NCI-H1694 treated with DMSO at 0.1 percent for 48 hours (cell line): ENCODE measurements around the gene CNNM3.
"Not testable (repeated sequence)": the region's sequence is repeated elsewhere in the genome, so short reads cannot be mapped to it uniquely, and the experiment has no call there.

Experiments used
- DNase-seq: peaks from one replicate; lab custom pipeline; 2025; lab: John Stamatoyannopoulos, UW

CNNM3 gene

GRCh38 chr2:96816127-96816835 lies at the start of gene CNNM3:
Gene CNNM3, plus strand, starts transcription at chr2:96816268. Its CDS starts 10 bp downstream, at chr2:96816278.
- peak; percentile 78 for DNase-seq

- no peak for DNase-seq
Measured at GRCh38 chr2:96767135-96767871, 48.8 kb upstream of the CNNM3 start.

- no peak for DNase-seq
Measured at GRCh38 chr2:96768083-96768561, 47.9 kb upstream of the CNNM3 start.

GRCh38 chr2:96769814-96770213 lies 46.3 kb upstream of the CNNM3 start:
- no peak for DNase-seq

DNA sequence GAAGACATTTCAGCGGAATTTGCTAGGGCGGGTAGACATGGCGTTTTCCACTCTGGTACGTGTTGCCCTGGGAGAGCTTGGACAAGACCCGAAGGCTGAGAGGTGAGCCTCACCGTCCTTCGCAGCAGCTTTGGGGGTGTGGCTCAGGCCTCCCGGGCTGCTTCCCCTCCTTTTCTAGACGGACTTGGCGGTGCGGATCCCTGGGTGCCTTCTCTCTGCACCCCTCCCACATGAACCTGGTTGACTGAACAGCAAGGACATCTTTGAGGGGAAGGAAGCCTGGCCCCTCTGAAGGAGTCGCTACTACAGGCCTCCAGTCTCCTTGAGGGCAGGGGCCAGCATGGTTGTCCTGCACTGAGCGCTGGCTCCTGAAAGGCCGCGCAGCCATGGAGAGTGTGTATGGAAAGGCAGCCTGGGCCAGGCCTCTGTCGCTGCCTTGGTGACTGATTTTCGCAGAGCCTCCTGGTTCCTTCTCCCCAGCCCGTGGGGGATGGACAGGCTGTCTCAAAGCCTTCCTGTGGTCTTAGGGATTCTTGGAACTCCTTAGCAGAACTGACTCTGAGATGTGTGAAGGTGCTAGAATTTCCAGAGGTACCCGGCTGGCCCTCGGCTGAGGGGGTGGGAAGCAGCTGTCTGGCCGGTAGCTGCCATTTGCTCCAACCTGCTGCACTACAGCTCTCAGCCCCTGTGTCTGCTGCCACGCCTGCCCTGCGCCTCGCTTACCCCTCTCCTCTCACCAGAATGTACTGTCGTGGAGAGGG lies 45.4 kb upstream of the CNNM3 start:
- no peak for DNase-seq

DNA sequence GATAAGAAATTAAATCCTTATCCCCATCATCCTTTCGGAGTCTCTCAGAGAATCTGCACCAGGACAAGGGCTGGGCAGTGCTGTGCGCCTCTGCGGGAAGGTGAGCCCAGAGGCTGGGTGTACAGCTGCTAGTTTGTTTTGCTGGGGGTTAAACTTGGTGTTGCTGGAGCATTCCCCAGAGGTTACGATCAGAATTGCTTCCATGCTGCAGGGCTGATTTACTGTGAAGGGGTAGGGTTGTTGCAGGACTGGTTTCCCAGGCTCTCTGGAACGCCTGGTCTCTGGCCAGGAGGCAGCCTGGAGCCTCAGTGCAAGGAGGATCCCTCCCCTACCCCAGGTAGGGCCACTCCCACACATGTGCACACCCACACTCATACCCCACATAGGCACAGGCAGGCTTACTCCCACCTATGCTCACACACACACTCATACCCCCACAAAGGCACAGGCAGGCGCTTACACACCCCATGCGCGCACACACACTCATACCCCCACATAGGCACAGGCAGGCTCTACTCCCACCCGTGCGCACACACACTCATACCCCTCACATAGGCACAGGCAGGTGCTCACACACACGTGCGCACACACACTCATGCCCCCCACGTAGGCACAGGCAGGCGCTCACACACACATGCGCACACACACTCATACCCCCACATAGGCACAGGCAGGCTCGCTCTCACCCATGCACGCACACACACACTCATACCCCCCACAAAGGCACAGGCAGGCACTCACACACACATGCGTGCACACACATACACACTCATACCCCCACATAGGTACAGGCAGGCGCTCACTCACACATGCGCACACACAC lies 44.1 kb upstream of the CNNM3 start:
- DNase-seq, result no peak

DNA sequence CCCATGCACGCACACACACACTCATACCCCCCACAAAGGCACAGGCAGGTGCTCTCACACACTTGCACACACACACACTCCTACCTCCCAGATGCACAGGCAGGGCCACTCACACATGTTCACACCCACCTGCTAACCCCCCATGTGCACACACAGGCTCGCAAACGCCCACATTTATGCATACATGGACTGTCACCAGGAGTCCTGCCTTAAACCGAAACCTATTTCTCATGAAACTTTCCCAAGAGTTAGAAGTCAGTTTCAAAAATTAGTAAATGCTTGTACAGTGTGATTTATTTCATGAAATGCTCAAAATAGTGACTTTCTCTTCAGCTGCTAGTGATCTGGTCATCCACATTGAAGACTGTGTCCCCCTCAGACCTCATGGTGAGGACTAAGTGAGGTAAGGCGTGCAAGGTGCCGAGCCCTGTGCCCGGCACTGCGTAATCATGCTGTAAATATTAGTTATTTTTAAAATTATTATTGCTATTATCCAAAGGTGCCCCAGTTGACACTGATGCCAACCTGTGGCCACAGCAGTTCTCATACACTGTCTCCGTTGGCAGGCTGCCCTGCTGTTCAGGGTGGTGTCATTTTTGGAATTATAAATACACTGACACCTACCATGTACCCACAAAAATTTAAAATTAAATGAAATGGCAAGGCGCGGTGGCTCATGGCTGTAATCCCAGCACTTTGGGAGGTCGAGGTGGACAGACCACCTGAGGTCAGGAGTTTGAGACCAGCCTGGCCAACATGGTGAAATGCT lies 43.0 kb upstream of the CNNM3 start:
- DNase-seq, result no peak

GRCh38 chr2:96773922-96774321 lies 42.1 kb upstream of the CNNM3 start:
- no peak for DNase-seq

DNA sequence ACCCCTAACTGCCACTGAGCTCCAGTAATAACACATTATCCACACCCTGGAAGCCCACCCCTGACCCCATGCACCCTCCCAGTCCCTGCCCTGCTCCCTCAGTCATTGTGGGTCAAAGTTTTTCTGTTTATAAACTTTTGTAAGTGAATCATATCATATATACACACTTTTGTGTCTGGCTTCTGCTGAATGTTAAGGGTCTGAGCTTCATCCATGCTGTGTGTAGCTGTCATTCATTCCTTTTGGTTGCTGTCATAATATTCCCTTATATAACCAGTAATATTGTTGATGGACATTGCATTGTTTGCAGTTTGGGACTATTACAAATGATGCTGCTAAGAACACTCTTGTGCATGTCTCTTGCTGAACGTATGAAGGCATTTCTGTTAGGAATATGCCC lies 40.9 kb upstream of the CNNM3 start:
- no peak for DNase-seq

- no peak for DNase-seq
Measured at GRCh38 chr2:96783388-96783787, 32.7 kb upstream of the CNNM3 start.

GRCh38 chr2:96787411-96787810 lies 28.7 kb upstream of the CNNM3 start:
- no peak for DNase-seq

GRCh38 chr2:96788442-96789244 lies 27.4 kb upstream of the CNNM3 start:
- no peak for DNase-seq

DNA sequence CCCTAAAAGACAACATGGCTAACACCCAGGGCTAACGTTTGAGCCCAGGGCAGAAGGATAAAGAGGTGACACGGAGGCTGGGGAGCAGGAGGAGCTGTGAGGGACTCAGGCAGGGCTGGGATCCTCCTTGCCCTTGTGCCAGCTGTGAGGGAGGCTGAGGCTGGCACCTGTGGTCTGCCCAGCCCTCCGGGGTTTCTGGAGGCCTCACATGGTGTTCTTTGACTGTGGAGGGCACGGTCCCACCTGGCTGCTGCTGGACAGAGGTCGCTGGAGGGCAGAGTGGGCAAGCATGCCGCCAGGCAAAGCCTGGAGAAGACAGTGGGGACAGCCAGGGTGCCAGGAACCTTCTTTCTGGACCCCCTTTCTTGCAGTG lies 26.8 kb upstream of the CNNM3 start:
- no peak for DNase-seq

DNA sequence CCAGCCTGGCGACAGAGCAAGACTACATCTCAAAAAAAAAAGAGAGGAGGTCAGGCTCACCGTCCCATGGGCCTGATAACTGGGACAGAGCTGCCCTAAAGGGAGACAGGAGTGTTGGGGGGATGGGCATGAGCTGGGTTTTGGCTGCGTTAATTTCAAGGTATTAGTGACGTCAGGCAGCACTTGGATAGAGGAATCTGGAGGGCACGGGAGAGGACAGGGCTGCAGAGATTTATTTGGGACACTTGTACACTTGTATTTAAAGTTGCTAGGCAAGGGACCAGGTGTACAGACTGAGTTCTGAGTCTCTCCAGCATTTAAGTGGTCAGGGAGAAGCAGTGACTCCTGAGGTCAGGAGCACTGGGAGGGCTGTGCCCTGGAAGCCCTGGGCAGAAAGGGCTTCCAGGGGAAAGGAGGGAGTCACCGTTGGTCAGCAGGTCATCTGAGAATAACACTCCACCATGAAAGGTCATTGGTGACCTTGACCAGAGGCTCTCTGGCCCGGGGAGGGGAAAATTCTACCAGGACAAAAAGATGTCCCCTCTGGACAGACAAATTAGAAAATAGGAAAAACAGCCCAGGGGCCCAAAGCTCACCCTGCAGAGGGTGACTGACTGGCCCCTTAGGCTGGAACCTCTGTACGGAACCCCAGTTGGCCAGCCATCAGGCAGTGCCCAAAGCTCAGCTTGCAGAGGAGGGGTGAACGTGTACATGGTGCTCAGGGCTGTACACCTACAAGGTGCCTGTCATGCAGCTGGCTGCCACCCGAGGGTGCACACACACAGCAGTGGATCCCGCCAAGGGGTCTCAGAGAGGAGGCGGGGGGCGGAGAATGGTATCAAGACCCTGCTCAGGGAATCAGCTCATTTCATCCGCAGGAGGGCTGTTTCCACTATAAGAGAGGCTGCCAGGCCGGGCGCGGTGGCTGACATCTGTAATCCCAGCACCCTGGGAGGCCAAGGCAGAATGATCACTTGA lies 23.0 kb upstream of the CNNM3 start:
- no peak for DNase-seq

DNA sequence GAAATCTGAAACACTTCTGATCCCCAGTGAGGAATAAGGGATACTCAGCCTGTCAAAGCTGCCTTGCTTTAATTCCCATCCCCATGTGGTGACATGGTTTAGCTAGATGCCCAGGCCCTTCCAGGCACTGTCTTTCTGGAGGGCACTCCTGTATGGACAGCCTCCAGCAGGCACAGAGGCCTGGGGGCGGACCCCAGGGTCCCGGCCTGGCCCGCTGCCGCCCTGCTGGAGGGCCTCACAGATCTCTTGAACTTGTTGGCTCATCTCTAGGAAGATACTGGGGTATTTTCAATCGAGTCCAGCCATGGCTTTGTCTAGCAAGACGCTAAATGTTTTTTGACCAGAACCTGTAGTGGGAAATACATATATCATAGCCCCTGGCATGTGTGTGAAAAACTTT lies 21.0 kb upstream of the CNNM3 start:
- DNase-seq, result no peak

- not testable (repeated sequence) for DNase-seq
Measured at GRCh38 chr2:96796497-96796896, 19.6 kb upstream of the CNNM3 start.

DNA sequence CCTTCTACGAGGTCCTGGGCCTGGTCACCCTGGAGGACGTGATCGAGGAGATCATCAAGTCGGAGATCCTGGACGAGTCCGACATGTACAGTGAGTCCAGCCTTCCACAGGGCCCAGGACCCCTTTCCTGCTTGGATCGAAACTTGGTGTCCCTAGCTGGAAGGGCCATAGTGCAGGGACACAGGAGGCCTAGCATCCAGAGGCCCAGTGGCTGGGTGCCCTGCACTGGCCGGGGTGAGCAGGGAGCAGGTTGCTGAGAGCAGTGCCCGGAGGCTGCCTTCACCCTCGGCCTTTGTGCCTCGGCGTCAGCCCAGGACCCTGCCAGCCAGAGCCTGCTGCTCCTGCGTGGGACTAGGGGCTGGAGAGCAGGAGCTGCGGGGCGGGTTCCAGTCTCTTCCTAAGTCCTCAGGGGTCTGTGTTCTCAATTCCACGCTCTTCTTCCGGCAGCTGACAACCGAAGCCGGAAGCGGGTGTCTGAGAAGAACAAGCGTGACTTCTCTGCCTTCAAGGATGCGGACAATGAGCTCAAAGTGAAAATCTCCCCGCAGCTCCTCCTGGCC lies 18.9 kb upstream of the CNNM3 start:
- DNase-seq, result no peak

DNA sequence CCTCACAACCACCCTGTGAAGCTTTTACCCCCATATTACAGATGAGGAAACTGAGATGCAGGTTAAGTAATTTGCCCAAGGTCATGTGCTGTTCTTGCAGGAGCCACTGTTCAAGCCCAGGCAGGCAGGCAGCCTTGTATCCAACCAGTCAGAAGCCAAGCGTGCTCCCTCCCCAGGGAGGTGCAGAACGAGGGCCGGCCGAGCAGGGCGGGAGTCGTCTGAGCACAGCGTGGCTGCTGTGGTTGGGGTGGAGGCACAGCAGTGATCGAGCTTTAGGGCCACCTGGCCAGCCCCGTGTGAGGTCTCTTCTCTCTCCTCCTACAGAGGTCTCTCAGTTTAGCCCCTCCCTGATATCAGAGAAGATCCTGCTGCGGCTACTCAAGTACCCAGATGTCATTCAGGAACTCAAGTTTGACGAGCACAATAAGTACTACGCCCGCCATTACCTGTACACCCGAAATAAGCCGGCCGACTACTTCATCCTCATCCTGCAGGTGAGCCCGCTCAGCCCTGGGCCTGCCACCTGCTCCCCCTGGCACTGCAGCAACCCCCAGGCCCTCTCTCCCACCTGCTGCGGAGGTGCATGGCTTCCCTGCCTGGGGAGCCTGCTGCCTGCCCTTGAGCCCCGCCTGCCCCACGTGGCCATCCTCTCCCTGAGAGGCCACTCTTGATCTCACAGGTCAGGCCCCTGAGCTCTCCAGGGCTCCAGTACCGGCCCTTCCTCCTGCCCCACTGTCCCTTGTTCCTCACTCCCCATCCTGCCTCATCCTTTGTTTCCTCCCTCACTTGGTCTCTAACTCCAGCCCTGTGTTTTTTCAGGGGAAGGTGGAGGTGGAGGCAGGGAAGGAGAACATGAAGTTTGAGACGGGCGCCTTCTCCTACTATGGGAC lies 17.1 kb upstream of the CNNM3 start:
- DNase-seq, result no peak
